H9 (cell line): ENCODE data around the gene PATL1. TPM values are rescaled to one million over a fixed set of nuclear protein-coding genes. Genes with fewer than 3 reads are reported as not detected.
"Not testable (repeated sequence)": the region's sequence is repeated elsewhere in the genome, so short reads cannot be mapped to it uniquely, and the experiment has no call there.

Experiments
- DNase-seq: peaks from one replicate; pipeline ENCODE4 v3.0.0-alpha.2; 2017
- H2AFZ ChIP-seq: one replicate; pipeline ENCODE4 v1.6.1; 2013; ENCODE audit warnings: mild to moderate bottlenecking, low read length, control low read depth, moderate library complexity
- H2AK5ac ChIP-seq: 2 replicates; pipeline ENCODE4 v1.6.1; 2013; ENCODE audit warnings: low read length, control low read depth, mixed read lengths; ENCODE audit not compliant: insufficient read length
- H2BK120ac ChIP-seq: one replicate; pipeline ENCODE4 v1.6.1; 2013; ENCODE audit warnings: low read depth, mild to moderate bottlenecking, low read length, control low read depth, inconsistent platforms; ENCODE audit not compliant: poor library complexity, severe bottlenecking
- H2BK12ac ChIP-seq: 2 replicates; pipeline ENCODE4 v1.6.1; 2013; ENCODE audit warnings: low read length, control low read depth, mixed read lengths, low read depth; ENCODE audit not compliant: insufficient read length
- H2BK15ac ChIP-seq: 2 replicates; pipeline ENCODE4 v1.6.1; 2013; ENCODE audit warnings: low read depth, low read length, control low read depth
- H2BK20ac ChIP-seq: one replicate; pipeline ENCODE4 v1.6.1; 2013; ENCODE audit warnings: low read depth, mild to moderate bottlenecking, low read length, control low read depth, inconsistent platforms; ENCODE audit not compliant: poor library complexity, severe bottlenecking
- H2BK5ac ChIP-seq: 2 replicates; pipeline ENCODE4 v1.6.1; 2013; ENCODE audit warnings: low read length, control low read depth, mixed read lengths; ENCODE audit not compliant: insufficient read length
- H3K14ac ChIP-seq: 2 replicates; pipeline ENCODE4 v1.6.1; 2013; ENCODE audit warnings: low read length, control low read depth; ENCODE audit not compliant: insufficient read depth
- H3K18ac ChIP-seq: 2 replicates; pipeline ENCODE4 v1.6.1; 2013; ENCODE audit warnings: low read depth, mild to moderate bottlenecking, mixed read lengths, low read length, control low read depth; ENCODE audit not compliant: insufficient read length
- H3K23ac ChIP-seq: 2 replicates; pipeline ENCODE4 v1.6.1; 2013; ENCODE audit warnings: low read length, control low read depth, mixed read lengths, low read depth; ENCODE audit not compliant: insufficient read length
- H3K23me2 ChIP-seq: 2 replicates; pipeline ENCODE4 v1.6.1; 2013; ENCODE audit warnings: low read depth, mild to moderate bottlenecking, mixed read lengths, low read length, control low read depth; ENCODE audit not compliant: insufficient read length, poor library complexity, severe bottlenecking
- H3K27ac ChIP-seq: 2 replicates; pipeline ENCODE4 v1.5.1; 2013; ENCODE audit warnings: low read length, control low read depth, mixed read lengths, low read depth; ENCODE audit not compliant: insufficient read length
- H3K27me3 ChIP-seq: 2 replicates; pipeline ENCODE4 v1.6.1; 2013; ENCODE audit warnings: low read length, control low read depth, inconsistent platforms; ENCODE audit not compliant: insufficient read depth
- H3K4ac ChIP-seq: 2 replicates; pipeline ENCODE4 v1.6.1; 2013; ENCODE audit warnings: low read depth, mild to moderate bottlenecking, control low read depth, inconsistent platforms, low read length, moderate library complexity
- H3K4me1 ChIP-seq: 2 replicates; pipeline ENCODE4 v1.6.1; 2013; ENCODE audit warnings: low read length, control low read depth, inconsistent platforms; ENCODE audit not compliant: insufficient read depth
- H3K4me2 ChIP-seq: 2 replicates; pipeline ENCODE4 v1.6.1; 2013; ENCODE audit warnings: low read length, control low read depth, mixed read lengths; ENCODE audit not compliant: insufficient read length, insufficient read depth
- H3K56ac ChIP-seq: 2 replicates; pipeline ENCODE4 v1.6.1; 2013; ENCODE audit warnings: low read depth, mild to moderate bottlenecking, mixed read lengths, low read length, control low read depth; ENCODE audit not compliant: insufficient read length
- H3K79me1 ChIP-seq: 2 replicates; pipeline ENCODE4 v1.6.1; 2013; ENCODE audit warnings: low read depth, mild to moderate bottlenecking, moderate library complexity, low read length, control low read depth, inconsistent platforms; ENCODE audit not compliant: insufficient read depth, poor library complexity, severe bottlenecking
- H3K79me2 ChIP-seq: 2 replicates; pipeline ENCODE4 v1.6.1; 2013; ENCODE audit warnings: low read length, control low read depth, inconsistent platforms; ENCODE audit not compliant: insufficient read depth
- H3K9ac ChIP-seq: 2 replicates; pipeline ENCODE4 v1.6.1; 2013; ENCODE audit warnings: low read length, control low read depth, mixed read lengths; ENCODE audit not compliant: insufficient read length; ENCODE audit errors: extremely low read depth
- H3K9me3 ChIP-seq: one replicate; pipeline ENCODE4 v1.6.1; 2013; ENCODE audit warnings: low read depth, low read length, inconsistent platforms; ENCODE audit not compliant: control insufficient read depth
- H3T11ph ChIP-seq: one replicate; pipeline ENCODE4 v1.6.1; 2013; ENCODE audit warnings: mild to moderate bottlenecking, low read length, control low read depth, inconsistent platforms
- H4K20me1 ChIP-seq: one replicate; pipeline ENCODE4 v1.6.1; 2013; ENCODE audit not compliant: control insufficient read depth, insufficient read length, insufficient read depth
- H4K5ac ChIP-seq: 2 replicates; pipeline ENCODE4 v1.6.1; 2013; ENCODE audit warnings: low read depth, mild to moderate bottlenecking, mixed read lengths, low read length, control low read depth; ENCODE audit not compliant: insufficient read length
- H4K8ac ChIP-seq: replicated peaks from 2 replicates; pipeline ENCODE4 v1.6.1; 2013; ENCODE audit warnings: low read length, control low read depth, mixed read lengths, low read depth; ENCODE audit not compliant: insufficient read length
- H4K91ac ChIP-seq: 2 replicates; pipeline ENCODE4 v1.6.1; 2013; ENCODE audit warnings: low read depth, mild to moderate bottlenecking, moderate library complexity, mixed read lengths, low read length, control low read depth; ENCODE audit not compliant: insufficient read length
- H3K27ac Mint-ChIP-seq, 3 experiments: 2 replicates in 2 of 3; 3 replicates in 1 of 3; pipeline ENCODE4 v1.8.0; 2020 to 2021; ENCODE audit warnings: mixed read lengths in 3 of 3, mild to moderate bottlenecking in 1 of 3, moderate library complexity in 1 of 3
- H3K27me3 Mint-ChIP-seq: 2 replicates; pipeline ENCODE4 v1.8.0; 2021; ENCODE audit warnings: low read depth, mild to moderate bottlenecking, moderate library complexity, mixed read lengths
- H3K36me3 Mint-ChIP-seq, 3 experiments: 2 replicates in 2 of 3; 3 replicates in 1 of 3; pipeline ENCODE4 v1.8.0; 2020 to 2021; ENCODE audit warnings: low read depth in 3 of 3, mixed read lengths in 3 of 3; ENCODE audit not compliant: insufficient read depth in 1 of 3
- H3K4me1 Mint-ChIP-seq, 2 experiments: 2 replicates each; pipeline ENCODE4 v1.8.0; 2020; ENCODE audit warnings: mixed read lengths in 2 of 2
- H3K4me3 Mint-ChIP-seq, 2 experiments: 2 replicates in 1 of 2; 3 replicates in 1 of 2; pipeline ENCODE4 v1.8.0; 2020 to 2021; ENCODE audit warnings: mild to moderate bottlenecking in 2 of 2, mixed read lengths in 2 of 2, moderate library complexity in 1 of 2
- H3K9me3 Mint-ChIP-seq, 2 experiments: 2 replicates in 1 of 2; 3 replicates in 1 of 2; pipeline ENCODE4 v1.8.0; 2020; ENCODE audit warnings: mild to moderate bottlenecking in 2 of 2, mixed read lengths in 2 of 2, moderate library complexity in 1 of 2
- CTCF ChIP-seq: fragments of 200-600 bp; sonication (generic); conservative IDR thresholded peaks from 3 replicates; pipeline ENCODE4 v1.8.0; 2021; ENCODE audit warnings: antibody characterized with exemption, mild to moderate bottlenecking
- WGBS: extraction: QIAGEN DNeasy Blood & Tissue Kit; methylation state at CpG from one replicate; pipeline ENCODE4 v1.1.7; 2013; ENCODE audit warnings: missing lambda C conversion rate, low lambda C conversion rate, mixed read lengths; ENCODE audit not compliant: insufficient read length; ENCODE audit errors: extremely low coverage; 5-methylcytosine and 5-hydroxymethylcytosine counted together
- total RNA-seq: library from RNA; stranded (reverse); gene quantifications from 2 replicates; pipeline ENCODE4 v1.2.1, GENCODE V29; 2021

Gene PATL1
- total RNA-seq, 1 experiment from 2014 or later = 31.4 TPM

DNA sequence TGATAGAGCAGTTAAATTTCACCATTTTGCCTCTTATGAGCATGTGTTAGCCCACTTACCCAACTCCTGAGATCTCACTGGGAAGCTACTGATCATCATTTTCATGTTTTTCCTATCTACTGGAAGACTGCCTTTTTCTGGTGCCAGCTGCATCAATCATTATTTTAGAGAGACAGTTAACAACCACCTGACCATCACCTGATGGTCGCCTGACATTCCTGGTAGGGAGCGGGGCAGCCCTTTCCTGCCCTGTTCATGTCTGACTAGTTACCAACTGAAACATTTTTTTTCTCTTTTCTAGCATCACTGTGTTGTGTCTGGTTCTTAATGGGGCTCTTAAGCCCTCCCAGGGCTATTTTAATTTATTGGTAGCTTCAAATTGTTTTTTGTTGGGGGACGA, 20.2 kb upstream of the PATL1 start:
- Histone ChIP-seq H3K23me2 (no peaks in the 10 kb centered on the region), H3K4me1 (no peaks in the 10 kb centered on the region), H3K56ac (no peak overlapping the region), H3K4ac (no peak overlapping the region), H3K23ac (no peak overlapping the region), H3K14ac (no peak overlapping the region), H3K9ac (no peak overlapping the region), H2AK5ac (no peak overlapping the region), H2BK15ac (no peak overlapping the region), H3K9me3 (no peaks in the 10 kb centered on the region), H4K5ac (no peak overlapping the region), H2AFZ (no peak overlapping the region), H2BK120ac (no peak overlapping the region), H3K18ac (no peak overlapping the region), H3K27me3 (no peaks in the 10 kb centered on the region), H4K91ac (no peak overlapping the region), H3K79me1 (no peaks in the 10 kb centered on the region), H4K20me1 (no peaks in the 10 kb centered on the region), H3K4me2 (no peak overlapping the region), H4K8ac (no peak overlapping the region), H2BK5ac (no peak overlapping the region), H2BK12ac (no peak overlapping the region), H3K79me2 (no peaks in the 10 kb centered on the region), H3K27ac (no peak overlapping the region), H2BK20ac (no peak overlapping the region), H3T11ph (no peak overlapping the region)
- no peak overlapping the region for H3K4me3 Mint-ChIP-seq
- peaks cover 2% of the 10 kb centered on the region for H3K27me3 Mint-ChIP-seq
- H3K4me1 Mint-ChIP-seq = no peaks in the 10 kb centered on the region
- no peak for DNase-seq
- H3K9me3 Mint-ChIP-seq = peaks cover 9 to 20% of the 10 kb centered on the region in 2 experiments
- WGBS = no CpG with 5 or more reads among the region's 3 CpGs
- peak overlapping the region in 1 of 3 experiments; percentile 83; a peak in 1 of 7 replicates for H3K27ac Mint-ChIP-seq
- TF ChIP-seq CTCF = no peak
- H3K36me3 Mint-ChIP-seq = no peaks in the 10 kb centered on the region

DNA sequence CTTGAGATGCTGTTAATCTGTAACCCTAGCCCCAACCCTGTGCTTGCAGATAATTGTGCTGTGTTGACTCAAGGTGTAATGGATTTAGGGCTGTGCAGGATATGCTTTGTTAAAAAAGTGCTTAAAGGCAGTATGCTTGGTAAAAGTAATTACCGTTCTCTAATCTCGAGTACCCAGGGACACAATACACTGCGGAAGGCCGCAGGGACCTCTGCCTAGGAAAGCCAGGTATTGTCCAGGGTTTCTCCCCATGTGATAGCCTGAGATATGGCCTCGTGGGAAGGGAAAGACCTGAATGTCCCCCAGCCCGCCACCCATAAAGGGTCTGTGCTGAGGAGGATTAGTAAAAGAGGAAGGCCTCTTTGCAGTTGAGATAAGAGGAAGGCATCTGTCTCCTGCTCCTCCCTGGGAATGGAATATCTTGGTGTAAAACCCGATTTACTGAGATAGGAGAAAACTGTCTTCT, 12.5 kb upstream of the PATL1 start:
- H3K56ac ChIP-seq, H2AK5ac ChIP-seq, H3K27me3 Mint-ChIP-seq, H3K27ac Mint-ChIP-seq, H2BK120ac ChIP-seq, H4K91ac ChIP-seq, H4K20me1 ChIP-seq, H3K23me2 ChIP-seq, H3K27me3 ChIP-seq, H4K5ac ChIP-seq, H2AFZ ChIP-seq, H3K14ac ChIP-seq, H3K9me3 ChIP-seq, H3K9me3 Mint-ChIP-seq, H2BK12ac ChIP-seq, H3K4me1 Mint-ChIP-seq, H3T11ph ChIP-seq, H3K23ac ChIP-seq, H3K4ac ChIP-seq, H4K8ac ChIP-seq, H3K79me1 ChIP-seq, H3K4me1 ChIP-seq, H3K27ac ChIP-seq, H3K79me2 ChIP-seq, H3K9ac ChIP-seq, H2BK20ac ChIP-seq, H2BK15ac ChIP-seq, H3K36me3 Mint-ChIP-seq, H3K4me3 Mint-ChIP-seq, DNase-seq, H3K4me2 ChIP-seq, H3K18ac ChIP-seq, H2BK5ac ChIP-seq: not testable (repeated sequence)
- no CpG with 5 or more reads among the region's 7 CpGs for WGBS
